HL-60/S4 treated with phorbol 12-myristate 13-acetate at 8.2 ng/mL for 4 days and 3 days (cell line): Measurements from ENCODE around the gene PATZ1.
"Not testable (repeated sequence)": the region's sequence is repeated elsewhere in the genome, so short reads cannot be mapped to it uniquely, and the experiment has no call there.

ENCODE experiments used
- in situ Hi-C: fragments of 300-500 bp; cut with MboI; formaldehyde crosslinking; loops from 2 replicates; pipeline ENCODE4 v1.15.0; 2022; ENCODE audit warnings: low sequenced_read_pairs

The PATZ1 gene

GRCh38 chr22:31314220-31314619 lies 31.9 kb downstream of the PATZ1 start:
- in situ Hi-C loops: not testable (repeated sequence)

DNA sequence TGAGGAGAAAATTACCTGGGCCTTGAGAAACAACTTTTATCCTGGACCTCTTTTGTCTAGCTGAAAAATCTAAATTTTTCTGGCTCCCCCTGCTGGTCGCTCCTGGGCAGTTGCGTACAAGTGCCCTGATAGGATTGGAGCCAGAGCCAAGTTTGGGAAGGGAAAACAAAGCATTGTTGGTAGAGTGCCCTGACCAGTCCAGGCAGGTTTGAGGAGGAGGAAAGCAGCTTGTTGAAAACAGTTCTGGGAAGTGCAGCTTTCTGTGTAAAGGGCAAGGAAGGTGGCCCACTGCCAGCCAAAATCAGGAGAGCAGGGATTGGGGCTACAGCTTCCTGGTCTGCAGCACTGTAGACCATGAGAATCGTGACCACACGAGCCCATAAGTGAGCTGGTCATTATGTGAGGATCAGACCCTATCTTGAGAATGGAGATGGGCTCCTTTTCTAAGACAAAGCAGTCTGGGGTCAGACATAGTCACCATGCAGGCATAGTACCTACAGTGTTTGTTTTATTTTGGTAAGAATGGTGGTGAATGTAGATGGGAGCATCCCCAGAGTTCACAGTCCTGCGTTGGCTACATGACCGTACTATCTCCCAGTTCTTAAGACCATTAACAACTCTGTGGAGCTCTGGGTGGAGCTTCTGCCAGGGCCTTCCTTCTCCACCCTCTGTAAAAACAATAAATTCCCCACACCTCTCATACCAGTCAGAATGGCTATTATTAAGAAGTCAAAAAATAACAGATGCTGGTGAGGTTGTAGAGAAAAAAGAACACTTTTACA lies 32.6 kb downstream of the PATZ1 start:
- in situ Hi-C loops: no loop called here

DNA sequence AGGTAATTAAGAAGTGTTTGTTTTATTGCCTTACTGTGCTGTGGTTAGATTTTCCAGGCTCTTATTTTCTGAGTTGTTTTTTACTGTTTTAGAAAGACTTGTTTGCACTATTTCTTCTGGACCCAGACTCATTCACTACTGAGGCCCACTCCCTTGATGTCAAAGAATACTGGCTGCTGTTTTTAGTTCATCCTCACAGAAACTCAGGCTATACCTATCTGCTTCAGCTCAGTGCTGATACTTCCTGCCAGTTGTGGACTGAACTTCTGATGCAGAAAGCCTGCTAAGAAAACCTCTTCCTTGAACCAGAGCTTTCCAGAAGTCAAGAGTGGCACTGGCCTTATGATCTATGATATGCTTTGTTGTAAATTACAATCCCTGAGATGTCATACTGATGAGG lies 38.0 kb downstream of the PATZ1 start:
- in situ Hi-C loops: no loop called here

DNA sequence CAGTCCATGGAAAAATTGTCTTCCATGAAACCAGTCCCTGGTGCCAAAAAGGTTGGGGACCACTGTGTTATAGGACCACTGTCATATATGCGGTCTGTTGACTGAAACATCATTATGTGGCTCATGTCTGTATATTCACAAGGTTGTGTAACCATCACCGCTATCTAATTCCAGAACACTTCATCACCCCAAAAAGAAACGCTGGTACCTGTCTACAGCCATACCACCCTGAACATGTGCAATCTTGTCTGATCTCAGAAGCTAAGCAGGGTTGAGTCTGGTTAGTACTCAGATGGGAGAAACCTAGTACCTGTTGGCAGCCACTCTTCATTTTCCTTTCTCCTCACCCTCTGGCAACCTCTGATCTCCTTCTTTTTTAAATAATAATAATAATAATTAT lies 41.0 kb downstream of the PATZ1 start:
- in situ Hi-C loops: no loop called here

GRCh38 chr22:31302537-31302936 lies 43.6 kb downstream of the PATZ1 start:
- in situ Hi-C loops: no loop called here

DNA sequence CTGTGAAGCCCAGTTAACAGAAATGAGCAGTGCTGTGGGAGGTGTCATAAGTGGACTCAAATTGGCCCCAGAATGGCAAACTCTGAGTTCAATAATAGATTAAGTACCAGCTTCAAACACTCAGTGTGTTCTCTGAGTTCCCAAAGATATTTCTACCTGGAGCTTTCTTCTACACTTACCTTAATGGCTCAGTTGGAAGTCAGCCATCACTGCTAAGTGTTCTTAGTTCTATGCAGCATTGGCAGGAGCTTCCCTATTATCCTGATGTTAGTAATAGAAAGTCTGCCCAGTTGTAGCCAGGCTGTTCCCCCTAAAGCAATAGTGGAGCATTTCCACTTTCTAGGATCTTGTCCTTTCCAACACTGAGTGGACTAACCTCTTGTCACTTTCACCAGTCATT lies 44.1 kb downstream of the PATZ1 start:
- in situ Hi-C loops: no loop called here

DNA sequence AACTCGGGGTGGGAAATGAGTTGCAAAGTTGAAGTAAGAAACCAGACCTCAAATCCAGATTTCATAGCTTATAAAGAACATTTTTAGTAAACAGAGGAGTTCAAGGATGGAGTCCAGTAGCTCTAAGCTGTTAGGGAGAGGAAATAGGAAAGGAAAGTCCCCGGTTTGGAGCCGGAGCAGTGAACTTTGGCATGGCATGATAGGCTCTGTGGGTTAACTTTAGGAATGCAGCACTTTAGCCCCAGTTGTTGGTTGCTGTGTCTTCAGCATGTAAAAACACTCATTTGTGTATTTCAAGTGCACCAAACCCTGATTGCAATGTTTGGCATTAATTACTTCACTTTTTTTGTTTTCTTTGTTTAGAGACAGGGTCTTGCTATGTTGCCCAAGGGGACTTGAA lies 45.2 kb downstream of the PATZ1 start:
- in situ Hi-C loops: no loop called here

- in situ Hi-C loops: no loop called here
Measured at GRCh38 chr22:31295831-31296657, 50.1 kb downstream of the PATZ1 start.

GRCh38 chr22:31295360-31295759 lies 50.8 kb downstream of the PATZ1 start:
- in situ Hi-C loops: no loop called here

GRCh38 chr22:31292236-31292989 lies 53.7 kb downstream of the PATZ1 start, which contains the start of gene PIK3IP1:
Gene PIK3IP1 (minus strand): TSS chr22:31292488. CDS start chr22:31292344, 144 bp downstream.
- in situ Hi-C loops: no loop called here

- in situ Hi-C loops: no loop called here
Measured at GRCh38 chr22:31291481-31292235, 54.5 kb downstream of the PATZ1 start.

GRCh38 chr22:31290494-31291471 lies 55.4 kb downstream of the PATZ1 start:
- in situ Hi-C loops: no loop called here

DNA sequence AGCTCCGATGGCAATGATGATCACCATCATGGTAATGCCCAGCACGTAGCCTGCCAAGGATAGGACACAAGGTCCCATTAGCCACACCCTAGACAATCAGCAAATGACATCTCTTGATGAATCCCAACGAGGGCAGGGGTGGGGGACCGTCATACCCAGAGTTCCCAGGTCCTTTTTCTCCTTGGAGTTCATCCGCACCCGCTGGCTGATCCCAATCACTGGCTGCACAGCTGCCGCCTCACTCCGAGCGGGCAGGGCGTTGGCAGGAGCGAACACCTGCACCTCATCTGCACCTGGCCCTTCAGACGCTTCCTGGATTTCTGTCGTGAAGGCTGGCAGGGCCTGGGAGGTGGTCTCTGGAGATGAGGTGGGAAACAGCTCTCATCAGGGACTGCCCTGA lies 56.8 kb downstream of the PATZ1 start:
- in situ Hi-C loops: no loop called here

DNA sequence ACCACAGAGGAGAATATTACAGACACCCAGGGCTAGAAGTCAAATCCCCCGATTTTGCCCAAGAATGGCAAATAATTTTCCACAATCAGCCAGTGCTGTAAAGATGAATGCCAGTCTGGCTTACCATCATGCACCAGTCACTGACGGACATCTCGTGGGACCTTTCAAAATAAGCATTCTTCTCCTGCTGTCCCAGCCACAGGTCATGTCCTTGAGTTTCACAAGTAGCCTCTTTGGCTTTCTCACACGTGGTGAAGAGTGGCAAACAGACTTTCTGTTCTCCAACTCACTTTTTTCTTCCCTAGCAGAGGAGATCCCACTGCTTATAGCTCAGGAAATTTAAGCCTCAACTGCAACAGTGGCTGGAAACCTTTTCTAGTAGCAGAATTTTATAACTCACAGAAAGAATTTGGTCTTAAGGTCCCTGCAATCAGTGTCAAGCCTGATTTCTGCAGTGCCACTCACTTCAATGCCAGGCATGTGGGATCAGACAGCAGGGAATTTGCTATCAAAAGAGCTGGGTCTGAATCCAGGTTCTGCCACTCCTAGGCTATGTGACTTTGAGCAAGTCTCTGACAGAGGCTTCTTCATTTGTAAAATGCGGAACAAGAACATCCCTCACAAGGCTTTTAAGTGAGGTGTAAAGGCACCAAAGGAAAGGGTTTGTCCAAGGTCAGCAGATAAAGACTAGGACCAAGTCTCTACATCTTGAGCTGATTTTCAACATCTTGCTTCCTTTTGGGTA lies 57.5 kb downstream of the PATZ1 start:
- in situ Hi-C loops: no loop called here

DNA sequence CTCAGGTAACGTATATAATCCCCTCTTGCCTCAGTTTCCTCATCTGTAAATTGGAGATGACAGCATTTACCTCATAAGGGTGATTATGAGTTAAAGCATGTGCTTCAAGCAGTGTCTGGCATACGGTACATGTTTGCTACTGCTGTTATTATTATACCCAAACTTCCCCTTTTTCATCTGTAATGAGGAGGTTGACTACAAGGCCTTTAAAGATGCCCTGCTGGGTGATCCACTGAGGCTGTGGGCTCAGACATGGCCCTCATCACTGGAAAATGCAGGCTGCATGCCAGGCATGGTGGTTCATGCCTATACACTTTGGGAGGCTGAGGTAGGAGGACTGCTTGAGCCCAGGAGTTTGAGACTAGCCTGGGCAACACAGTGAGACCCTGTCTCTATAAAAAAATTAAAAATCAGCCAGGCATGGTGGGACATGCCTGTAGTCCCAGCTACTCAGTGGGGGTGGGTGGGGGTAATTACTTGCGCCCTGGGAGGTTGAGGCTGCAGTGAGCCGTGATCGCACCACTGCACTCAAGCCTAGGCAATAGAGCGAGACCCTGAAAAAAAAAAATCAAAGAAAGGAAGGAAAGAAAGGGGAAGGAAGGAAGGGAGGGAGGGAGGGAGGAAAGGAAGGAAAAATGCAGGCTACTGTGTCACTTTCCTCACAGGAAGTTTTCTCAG lies 58.2 kb downstream of the PATZ1 start:
- in situ Hi-C loops: no loop called here

DNA sequence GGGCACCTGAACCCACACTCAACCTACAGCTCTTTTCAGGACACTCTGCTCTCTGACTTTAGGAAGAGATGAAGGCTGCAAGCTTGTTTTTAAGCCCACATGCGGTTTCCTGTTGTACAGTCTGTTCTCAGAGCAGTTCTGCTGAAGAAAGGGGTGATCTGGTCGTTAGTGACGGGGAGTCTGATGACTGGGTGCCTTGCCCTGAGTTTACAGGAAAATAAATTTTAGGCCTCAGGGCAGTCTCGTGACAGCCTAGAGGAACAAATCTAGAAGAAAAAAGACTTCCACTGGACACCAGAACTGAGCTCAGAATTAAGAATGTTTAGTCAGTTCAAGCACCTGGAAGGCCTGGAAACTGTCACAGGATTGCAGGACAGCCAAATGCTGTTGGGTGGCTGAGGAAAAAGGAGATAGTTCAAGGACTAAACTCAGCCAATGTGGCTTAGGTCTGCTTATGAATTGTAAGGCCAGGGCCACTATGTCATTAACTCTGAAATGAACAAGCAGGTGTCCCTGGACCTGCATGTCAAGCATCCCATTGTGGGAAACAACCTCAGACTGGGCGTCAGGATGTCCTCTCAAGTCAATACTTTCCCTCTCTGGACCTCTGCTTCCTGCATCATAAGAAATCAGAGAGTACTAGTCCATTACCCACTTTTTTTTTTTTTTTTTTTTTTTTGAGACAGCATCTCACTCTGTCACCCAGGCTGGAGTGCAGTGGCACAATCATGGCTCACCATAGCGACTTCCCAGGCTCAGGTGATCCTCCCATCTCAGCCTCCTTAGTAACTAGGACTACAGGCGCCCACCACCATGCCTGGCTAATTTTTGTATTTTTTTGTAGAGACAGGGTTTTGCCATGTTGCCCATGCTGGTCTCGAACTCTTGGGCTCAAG lies 59.5 kb downstream of the PATZ1 start:
- in situ Hi-C loops: no loop called here
